CD8-positive, alpha-beta memory T cell (primary cell): Measurements from ENCODE around the gene CRLF1. TPM values are rescaled to one million over a fixed set of nuclear protein-coding genes. Genes with fewer than 3 reads are reported as not detected.
A peak's percentile ranks its signal among the peaks of the same experiment; 100 is the strongest.

Source experiments
- CTCF ChIA-PET: fragments of 350-600 bp; sonication (Branson Sonifier 250); formaldehyde crosslinking; loops from one replicate; lab custom pipeline; 2021; ENCODE audit warnings: antibody characterized with exemption; lab: Charles Lee
- POLR2A ChIA-PET: fragments of 350-600 bp; sonication (Branson Sonifier 250); formaldehyde crosslinking; loops from one replicate; lab custom pipeline; 2021; ENCODE audit warnings: antibody characterized with exemption; lab: Charles Lee
- DNase-seq, 5 donors: peaks; one replicate each; pipeline versions ENCODE4 v3.0.0 to v3.0.0-alpha.2; 2020 to 2022; ENCODE audit warnings: mixed read lengths in 1 of 5
- H3K27ac ChIP-seq: one replicate; pipeline ENCODE4 v1.7.0; 2013; ENCODE audit warnings: low read depth, mild to moderate bottlenecking, low read length, moderate library complexity
- H3K27me3 ChIP-seq: 2 replicates; pipeline ENCODE4 v1.7.0; 2013; ENCODE audit warnings: low read length, mild to moderate bottlenecking; ENCODE audit not compliant: insufficient read depth, poor library complexity, severe bottlenecking
- H3K36me3 ChIP-seq: 2 replicates; pipeline ENCODE4 v1.7.0; 2013; ENCODE audit warnings: mild to moderate bottlenecking, low read length, moderate library complexity; ENCODE audit not compliant: insufficient read depth
- H3K4me1 ChIP-seq: 2 replicates; pipeline ENCODE4 v1.7.0; 2013; ENCODE audit warnings: mild to moderate bottlenecking, low read length, moderate library complexity; ENCODE audit not compliant: insufficient read depth
- H3K4me3 ChIP-seq: 2 replicates; pipeline ENCODE4 v1.7.0; 2013; ENCODE audit warnings: mild to moderate bottlenecking, low read length
- H3K9me3 ChIP-seq: 2 replicates; pipeline ENCODE4 v1.7.0; 2013; ENCODE audit warnings: mild to moderate bottlenecking, low read length
- H3K27ac Mint-ChIP-seq, 8 donors: one replicate each; pipeline ENCODE4 v1.8.0; 2020 to 2021; ENCODE audit warnings: mixed read lengths in 8 of 8, mild to moderate bottlenecking in 6 of 8, inconsistent platforms in 3 of 8, moderate library complexity in 3 of 8
- H3K27me3 Mint-ChIP-seq, 2 donors: one replicate each; pipeline ENCODE4 v1.8.0; 2020 to 2021; ENCODE audit warnings: mixed read lengths in 2 of 2, mild to moderate bottlenecking in 1 of 2, moderate library complexity in 1 of 2
- H3K36me3 Mint-ChIP-seq, 3 donors: one replicate each; pipeline ENCODE4 v1.8.0; 2020 to 2021; ENCODE audit warnings: mixed read lengths in 3 of 3, inconsistent platforms in 1 of 3, mild to moderate bottlenecking in 1 of 3
- H3K4me1 Mint-ChIP-seq, 3 donors: one replicate each; pipeline ENCODE4 v1.8.0; 2020 to 2021; ENCODE audit warnings: mixed read lengths in 3 of 3, inconsistent platforms in 1 of 3, mild to moderate bottlenecking in 1 of 3
- H3K4me3 Mint-ChIP-seq, 7 donors: one replicate each; pipeline ENCODE4 v1.8.0; 2020 to 2021; ENCODE audit warnings: mixed read lengths in 7 of 7, mild to moderate bottlenecking in 6 of 7, moderate library complexity in 4 of 7, inconsistent platforms in 2 of 7
- H3K9me3 Mint-ChIP-seq, 5 donors: one replicate each; pipeline ENCODE4 v1.8.0; 2020 to 2022; ENCODE audit warnings: mixed read lengths in 5 of 5, mild to moderate bottlenecking in 3 of 5, moderate library complexity in 2 of 5, inconsistent platforms in 1 of 5
- polyA plus RNA-seq: library from polyadenylated mRNA; unstranded; fragments of 300-500 nt; fragmentation: Illumina TruSeq; gene quantifications from one replicate; pipeline ENCODE4 v1.2.3, GENCODE V29; 2021
- total RNA-seq, 2 experiments: library from RNA; stranded (reverse); gene quantifications; one replicate each; pipeline ENCODE4 v1.2.3, GENCODE V29; 2021

The CRLF1 gene
- total and polyA plus RNA-seq, 3 experiments from 2014 or later: not detected

DNA sequence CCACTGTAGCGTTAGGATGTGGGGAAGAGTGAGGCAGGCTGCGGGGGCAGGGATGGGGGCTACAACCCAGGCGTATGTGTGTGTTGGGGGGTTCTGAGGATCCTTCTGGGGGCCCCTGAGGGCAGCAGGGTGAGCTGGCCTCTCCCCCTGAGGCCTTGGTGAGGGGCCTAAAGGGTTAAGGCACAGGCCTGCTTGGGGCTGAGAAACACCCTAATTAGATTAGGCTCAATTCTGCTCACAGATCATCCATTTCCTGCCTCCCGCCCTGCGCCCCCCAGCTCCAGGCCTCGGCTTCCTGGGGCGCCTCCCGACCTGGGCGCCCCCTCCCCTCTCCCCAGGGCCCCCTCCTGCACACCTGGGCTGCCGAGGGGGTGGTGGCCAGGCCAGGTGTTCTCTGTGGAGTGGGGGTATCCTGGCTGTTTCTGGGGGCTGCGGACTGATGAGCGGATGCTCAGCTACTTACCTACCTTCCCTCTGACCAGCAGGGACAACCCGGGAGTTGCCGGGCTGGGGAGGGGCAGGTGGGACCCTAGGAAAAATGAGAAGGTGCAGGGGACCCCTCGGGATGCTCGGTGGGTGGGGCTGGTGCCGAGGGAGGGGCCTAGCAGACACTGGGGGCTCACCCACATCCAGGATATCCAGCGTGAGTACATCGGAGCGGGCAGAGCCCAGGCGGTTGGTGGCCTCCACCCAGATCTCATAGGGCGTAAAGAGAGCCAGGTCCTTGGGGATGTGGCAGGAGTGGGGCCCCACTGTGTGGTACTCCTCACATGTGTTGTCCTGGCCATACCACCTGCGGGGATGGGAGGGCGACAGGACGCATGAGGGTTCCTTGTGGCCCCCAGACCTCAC lies 8.6 kb downstream of the CRLF1 start:
- H3K27ac ChIP-seq: no peak overlapping the region
- ChIA-PET CTCF (interaction anchor here (1.3 kb wide), 1 partner anchor 9 kb away, joined by 5 read pairs; the partner anchor contains the start of gene REX1BD), POLR2A (interaction anchor here (0.6 kb wide), 1 partner anchor 605 kb away, joined by 5 read pairs; the partner anchor contains the start of gene NR2C2AP)
- no peaks in the 10 kb centered on the region for H3K9me3 ChIP-seq
- peaks cover 7% of the 10 kb centered on the region for H3K27me3 ChIP-seq
- Mint-ChIP-seq H3K27me3 (peaks cover 0 to 16% of the 10 kb centered on the region in 2 donors), H3K9me3 (no peaks in the 10 kb centered on the region), H3K4me1 (peaks cover 11 to 20% (median 13%) of the 10 kb centered on the region in 3 donors), H3K4me3 (no peak overlapping the region), H3K27ac (no peak overlapping the region), H3K36me3 (peaks cover 0 to under 1% (median 0%) of the 10 kb centered on the region in 3 donors)
- H3K4me3 ChIP-seq: no peak overlapping the region
- H3K36me3 ChIP-seq: no peaks in the 10 kb centered on the region
- peaks cover 12% of the 10 kb centered on the region for H3K4me1 ChIP-seq
- DNase-seq: no peak

DNA sequence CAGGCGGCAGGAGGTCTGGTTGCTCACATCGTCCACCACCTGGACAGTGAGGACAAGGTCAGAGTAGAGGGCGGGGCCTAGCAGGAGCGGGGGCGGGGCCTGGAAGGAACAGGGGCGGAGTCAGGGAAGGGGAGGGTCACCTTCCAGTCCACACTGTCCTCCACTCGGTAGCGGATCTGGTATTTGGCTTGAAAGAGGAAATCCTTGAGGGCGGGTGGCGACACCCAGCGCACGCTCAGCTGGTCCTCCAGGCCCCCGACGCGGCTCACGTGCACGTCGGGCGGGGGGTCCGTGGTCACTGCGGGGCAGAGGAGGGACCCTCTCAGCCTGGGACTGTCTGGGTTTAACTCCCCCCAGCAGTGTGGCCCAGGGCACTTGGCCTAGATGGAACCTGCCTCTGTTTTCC lies 9.8 kb downstream of the CRLF1 start:
- peaks cover 0 to 6% (median 0%) of the 10 kb centered on the region in 3 donors for H3K36me3 Mint-ChIP-seq
- H3K9me3 Mint-ChIP-seq: no peaks in the 10 kb centered on the region
- peaks cover 11 to 19% (median 13%) of the 10 kb centered on the region in 3 donors for H3K4me1 Mint-ChIP-seq
- Histone ChIP-seq H3K4me1 (peaks cover 12% of the 10 kb centered on the region), H3K9me3 (no peaks in the 10 kb centered on the region), H3K36me3 (no peaks in the 10 kb centered on the region), H3K27ac (peak overlapping the region; percentile 29), H3K27me3 (peaks cover 4% of the 10 kb centered on the region), H3K4me3 (no peak overlapping the region)
- CTCF ChIA-PET: interaction anchor here (0.6 kb wide), 1 partner anchor 46 kb away, joined by 3 read pairs; no protein-coding TSS in a partner anchor
- POLR2A ChIA-PET: no interaction called here
- H3K4me3 Mint-ChIP-seq: no peak overlapping the region
- peaks cover 0 to 8% of the 10 kb centered on the region in 2 donors for H3K27me3 Mint-ChIP-seq
- H3K27ac Mint-ChIP-seq: no peak overlapping the region
- DNase-seq: no peak

DNA sequence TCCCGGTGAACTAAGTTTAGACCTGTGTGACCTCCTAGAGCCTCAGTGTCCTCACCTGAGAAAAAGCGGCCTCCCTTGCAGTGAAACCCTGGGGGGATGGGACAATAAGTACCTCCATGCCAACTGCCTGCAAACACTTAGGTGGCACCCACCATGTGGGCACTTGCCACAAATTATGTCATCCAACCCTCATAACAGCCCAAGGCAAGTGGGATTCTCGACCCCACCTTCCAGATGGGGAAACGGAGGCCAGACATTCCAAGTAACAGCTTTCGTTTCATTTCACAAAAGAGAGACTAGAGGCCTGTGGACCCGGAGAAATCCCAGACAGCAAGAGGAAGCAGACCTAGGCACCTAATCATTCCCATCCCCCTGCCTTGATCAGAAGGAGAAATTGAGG lies 11.1 kb downstream of the CRLF1 start:
- ChIA-PET POLR2A (no interaction called here), CTCF (interaction anchor here (0.6 to 4.3 kb wide), 2 partner anchors 124 to 253 kb away, joined by 3 to 25 read pairs; no protein-coding TSS in a partner anchor)
- Histone ChIP-seq H3K36me3 (peaks cover 6% of the 10 kb centered on the region), H3K27me3 (peaks cover 4% of the 10 kb centered on the region), H3K9me3 (no peaks in the 10 kb centered on the region), H3K4me1 (peaks cover 17% of the 10 kb centered on the region), H3K4me3 (no peak overlapping the region), H3K27ac (no peak overlapping the region)
- Mint-ChIP-seq H3K9me3 (no peaks in the 10 kb centered on the region), H3K4me1 (peaks cover 16 to 27% (median 19%) of the 10 kb centered on the region in 3 donors), H3K27ac (peak overlapping the region in 3 of 8 donors; percentile 35 to 57 (median 55)), H3K36me3 (peaks cover 0 to 16% (median 0%) of the 10 kb centered on the region in 3 donors), H3K4me3 (peak overlapping the region in 5 of 7 donors; percentile 37 to 55 (median 46)), H3K27me3 (peaks cover 3 to 6% of the 10 kb centered on the region in 2 donors)
- peak in 1 of 5 donors; percentile 47 for DNase-seq

DNA sequence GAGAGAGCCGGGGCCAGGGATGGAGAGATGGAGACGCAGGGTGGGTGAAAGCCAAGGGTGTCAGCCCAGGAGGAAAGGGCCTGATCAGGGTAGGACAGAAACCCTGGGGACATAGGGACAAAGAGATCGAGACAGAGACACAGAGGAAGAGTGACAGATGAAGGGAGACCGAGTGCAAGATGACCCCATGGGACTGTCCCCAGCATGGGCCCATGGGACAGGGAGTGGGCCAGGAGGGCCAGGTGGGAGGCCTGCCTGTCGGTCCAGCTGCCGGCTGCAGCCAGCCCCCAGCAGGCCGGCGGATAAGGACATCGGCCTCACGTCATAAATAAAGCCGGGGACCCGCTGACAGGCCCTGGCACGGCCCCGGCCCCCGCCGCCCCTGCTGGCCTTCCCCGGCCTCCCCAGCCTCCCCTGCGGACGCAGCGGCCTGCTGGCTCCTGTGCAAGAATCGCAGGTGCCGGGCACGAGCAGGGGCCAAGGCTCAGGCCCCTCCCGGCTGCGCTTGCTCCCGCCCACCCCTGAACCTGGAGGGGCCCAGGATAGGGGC lies 11.7 kb downstream of the CRLF1 start:
- Mint-ChIP-seq H3K27ac (peak overlapping the region in 7 of 8 donors; percentile 71 to 89 (median 82)), H3K36me3 (peaks cover 0 to 18% (median 0%) of the 10 kb centered on the region in 3 donors), H3K9me3 (no peaks in the 10 kb centered on the region), H3K4me3 (peak overlapping the region; percentile 68 to 79 (median 77)), H3K27me3 (peaks cover 3 to 5% of the 10 kb centered on the region in 2 donors), H3K4me1 (peaks cover 20 to 32% (median 24%) of the 10 kb centered on the region in 3 donors)
- Histone ChIP-seq H3K4me3 (peak overlapping the region; percentile 75), H3K36me3 (peaks cover 6% of the 10 kb centered on the region), H3K4me1 (peaks cover 23% of the 10 kb centered on the region), H3K9me3 (no peaks in the 10 kb centered on the region), H3K27ac (peak overlapping the region; percentile 38), H3K27me3 (peaks cover 4% of the 10 kb centered on the region)
- CTCF ChIA-PET: interaction anchor here (1.0 to 4.3 kb wide), 9 partner anchors 74 to 395 kb away, joined by 3 to 25 read pairs (median 3); no protein-coding TSS in a partner anchor
- DNase-seq: peak in 1 of 5 donors; percentile 44
- POLR2A ChIA-PET: no interaction called here

DNA sequence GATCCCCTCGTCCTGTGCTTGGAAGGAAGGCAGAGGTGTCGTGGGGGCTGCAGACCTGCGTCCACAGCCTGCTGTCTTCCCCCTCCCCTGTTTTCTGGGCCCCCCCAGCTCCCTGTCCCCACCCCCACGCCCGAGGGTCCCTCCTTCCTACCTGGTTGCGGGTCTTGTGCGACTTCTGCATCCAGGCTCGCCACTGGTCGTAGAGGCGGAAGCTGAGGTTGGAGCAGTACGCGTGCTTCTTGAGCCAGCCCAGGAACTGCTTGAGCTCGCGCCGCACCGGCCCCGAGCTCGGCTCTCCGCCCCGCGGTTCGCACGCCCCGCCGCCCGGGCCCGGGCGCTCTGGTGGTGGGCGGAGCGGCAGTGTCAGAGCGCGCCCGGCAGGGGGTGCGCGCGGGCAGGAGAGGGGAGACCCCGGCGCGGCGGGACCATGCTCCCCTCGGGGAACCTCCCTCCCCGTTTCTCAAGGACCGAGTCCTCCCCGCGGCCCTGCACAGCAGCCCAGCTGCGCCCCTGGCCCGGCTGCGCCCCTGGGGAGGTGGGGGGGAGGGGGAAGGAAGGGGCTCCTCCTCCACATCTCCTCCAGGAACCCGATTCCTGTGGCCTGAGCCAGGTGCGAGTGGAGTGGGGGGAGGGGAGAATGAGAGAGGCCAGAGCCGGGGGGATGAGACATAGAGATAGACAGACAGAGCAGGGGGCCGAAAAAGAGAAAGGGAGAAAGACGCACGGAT lies 12.3 kb downstream of the CRLF1 start:
- Histone ChIP-seq H3K4me3 (peak overlapping the region; percentile 75), H3K36me3 (peaks cover 6% of the 10 kb centered on the region), H3K27ac (peak overlapping the region; percentile 38), H3K4me1 (peaks cover 28% of the 10 kb centered on the region), H3K9me3 (no peaks in the 10 kb centered on the region), H3K27me3 (peaks cover 4% of the 10 kb centered on the region)
- DNase-seq: peak; percentile 66 to 81 (median 72)
- CTCF ChIA-PET: interaction anchor here (0.6 to 4.3 kb wide), 24 partner anchors 8 to 396 kb away, joined by 3 to 25 read pairs (median 4); partner anchors contain the start of genes COPE and DDX49
- Mint-ChIP-seq H3K4me1 (peaks cover 24 to 36% (median 29%) of the 10 kb centered on the region in 3 donors), H3K27ac (peak overlapping the region; percentile 56 to 89 (median 82)), H3K27me3 (peaks cover under 1 to 3% of the 10 kb centered on the region in 2 donors), H3K4me3 (peak overlapping the region; percentile 68 to 79 (median 77)), H3K9me3 (no peaks in the 10 kb centered on the region), H3K36me3 (peaks cover 0 to 19% (median 0%) of the 10 kb centered on the region in 3 donors)
- POLR2A ChIA-PET: interaction anchor here (0.5 to 1.6 kb wide), 6 partner anchors 18 to 1120 kb away, joined by 3 to 5 read pairs (median 3); partner anchors contain the start of genes KXD1 and UBA52

- H3K4me1 ChIP-seq: peaks cover 28% of the 10 kb centered on the region
- peaks cover 4% of the 10 kb centered on the region for H3K27me3 ChIP-seq
- H3K27ac ChIP-seq: no peak overlapping the region
- DNase-seq: peak in 1 of 5 donors; percentile 52
- Mint-ChIP-seq H3K4me3 (peak overlapping the region; percentile 56 to 74 (median 71)), H3K4me1 (peaks cover 24 to 36% (median 29%) of the 10 kb centered on the region in 3 donors), H3K27ac (peak overlapping the region; percentile 29 to 86 (median 62)), H3K36me3 (peaks cover 0 to 21% (median 0%) of the 10 kb centered on the region in 3 donors), H3K9me3 (no peaks in the 10 kb centered on the region), H3K27me3 (peaks cover 0 to 3% of the 10 kb centered on the region in 2 donors)
- peaks cover 6% of the 10 kb centered on the region for H3K36me3 ChIP-seq
- no peak overlapping the region for H3K4me3 ChIP-seq
- no peaks in the 10 kb centered on the region for H3K9me3 ChIP-seq
- CTCF ChIA-PET: interaction anchor here (0.6 to 4.3 kb wide), 24 partner anchors 8 to 397 kb away, joined by 3 to 25 read pairs (median 4); partner anchors contain the start of genes COPE, DDX49 and UBA52
- POLR2A ChIA-PET: interaction anchor here (0.5 to 1.6 kb wide), 10 partner anchors 12 to 1223 kb away, joined by 3 to 5 read pairs (median 3); partner anchors contain the start of genes KXD1, TMEM59L and UBA52
Measured at GRCh38 chr19:18593367-18594095, 13.1 kb downstream of the CRLF1 start.
